Keratinocyte (primary cell): ENCODE data around the gene IL1RL1. TPM values are rescaled to one million over a fixed set of nuclear protein-coding genes. Genes with fewer than 3 reads are reported as not detected.

ENCODE experiments used
- DNase-seq: peaks from one replicate; pipeline ENCODE4 v3.0.0-alpha.2; 2011; ENCODE audit warnings: low read depth, missing footprints, low spot score
- FAIRE-seq: peaks from 2 replicates; lab custom pipeline; 2011; peaks lifted over from hg19 to GRCh38; lab: Jason Lieb, UNC
- H2AFZ ChIP-seq: 2 replicates; pipeline ENCODE4 v1.6.0; 2012; ENCODE audit warnings: low read length, control low read depth, inconsistent platforms; ENCODE audit not compliant: control insufficient read depth
- H3K27ac ChIP-seq: 2 replicates; pipeline ENCODE4 v1.5.1; 2011; ENCODE audit warnings: low read length; ENCODE audit not compliant: control insufficient read depth, insufficient read depth
- H3K27me3 ChIP-seq: 3 replicates; pipeline ENCODE4 v1.6.0; 2011; ENCODE audit warnings: low read length; ENCODE audit not compliant: control insufficient read depth, insufficient read depth; ENCODE audit errors: extremely low read depth
- H3K36me3 ChIP-seq, 2 experiments: 2 replicates in 1 of 2; 3 replicates in 1 of 2; pipeline ENCODE4 v1.5.1; 2011; ENCODE audit warnings: low read length in 2 of 2, mild to moderate bottlenecking in 1 of 2; ENCODE audit not compliant: control insufficient read depth in 2 of 2, insufficient read depth in 2 of 2; ENCODE audit errors: extremely low read depth in 1 of 2
- H3K4me1 ChIP-seq: 3 replicates; pipeline ENCODE4 v1.5.1; 2011; ENCODE audit warnings: low read length; ENCODE audit not compliant: control insufficient read depth, insufficient read depth; ENCODE audit errors: extremely low read depth
- H3K4me2 ChIP-seq: 3 replicates; pipeline ENCODE4 v1.6.0; 2011; ENCODE audit warnings: low read depth, low read length; ENCODE audit not compliant: control insufficient read depth, insufficient read depth; ENCODE audit errors: extremely low read depth
- H3K4me3 ChIP-seq, 3 experiments: fragments of 200-600 bp in 1 of 3; sonication (generic) in 1 of 3; 2 replicates in 2 of 3; 3 replicates in 1 of 3; pipeline ENCODE4 v1.5.1; 2011 to 2016; ENCODE audit warnings: low read length in 3 of 3, mild to moderate bottlenecking in 3 of 3, control low read depth in 2 of 3, inconsistent platforms in 1 of 3, low read depth in 1 of 3, mixed read lengths in 1 of 3, mixed run types in 1 of 3, moderate library complexity in 1 of 3; ENCODE audit not compliant: control insufficient read depth in 2 of 3, insufficient read depth in 2 of 3; ENCODE audit errors: extremely low read depth in 1 of 3
- H3K79me2 ChIP-seq: 2 replicates; pipeline ENCODE4 v1.6.0; 2012; ENCODE audit warnings: low read length; ENCODE audit not compliant: control insufficient read depth, insufficient read depth
- H3K9ac ChIP-seq: 3 replicates; pipeline ENCODE4 v1.6.0; 2011; ENCODE audit warnings: low read length; ENCODE audit not compliant: control insufficient read depth, insufficient read depth; ENCODE audit errors: extremely low read depth
- H3K9me1 ChIP-seq: 3 replicates; pipeline ENCODE4 v1.6.0; 2011; ENCODE audit warnings: low read length; ENCODE audit not compliant: control insufficient read depth, insufficient read depth; ENCODE audit errors: extremely low read depth
- H3K9me3 ChIP-seq: 2 replicates; pipeline ENCODE4 v1.5.1; 2012; ENCODE audit warnings: low read depth, low read length; ENCODE audit not compliant: control insufficient read depth
- H4K20me1 ChIP-seq: 3 replicates; pipeline ENCODE4 v1.6.0; 2011; ENCODE audit warnings: low read length; ENCODE audit not compliant: control insufficient read depth, insufficient read depth; ENCODE audit errors: extremely low read depth
- EZH2 ChIP-seq: IDR thresholded peaks from one replicate; pipeline ENCODE4 v1.6.1; 2012; ENCODE audit warnings: inconsistent platforms, mild to moderate bottlenecking, low read length, moderate library complexity
- dilution Hi-C: fragments of 300-500 bp; cut with MboI; formaldehyde crosslinking; loops from one replicate; pipeline ENCODE4 v1.7.0; 2020; ENCODE audit warnings: low sequenced_read_pairs; ENCODE audit not compliant: extremely low pct_ligation_motif_present
- polyA plus RNA-seq, 5 experiments: library from polyadenylated mRNA; depleted of rRNA in 3 of 5; stranded (reverse) in 3 of 5; stranded (forward) in 1 of 5; unstranded in 1 of 5; fragments of >200 nt; gene quantifications; 1 replicate in 1 of 5; 2 replicates in 3 of 5; 3 replicates in 1 of 5; pipeline versions ENCODE4 v1.2.1 to v1.2.3, GENCODE V29; 2011 to 2012; ENCODE audit warnings: missing spikeins in 2 of 5, low read depth in 1 of 5, low replicate concordance in 1 of 5
- TF ChIP-seq, protein P1 (sequence below), 3 experiments: IDR thresholded peaks in 1 of 3; conservative IDR thresholded peaks in 1 of 3; optimal IDR thresholded peaks in 1 of 3; 2 replicates in 2 of 3; 3 replicates in 1 of 3; pipeline versions ENCODE3 to v1.5.1; 2011; ENCODE audit warnings: low read length in 3 of 3, mild to moderate bottlenecking in 3 of 3, moderate library complexity in 2 of 3, control low read depth in 1 of 3, inconsistent platforms in 1 of 3; ENCODE audit not compliant: insufficient read depth in 2 of 3; ENCODE audit errors: extremely low read depth in 1 of 3

IL1RL1 gene
- polyA plus RNA-seq, 1 donor (not counting 4 experiments of a cell fraction or from before 2014, with no cell fraction given): 0.93 TPM

DNA sequence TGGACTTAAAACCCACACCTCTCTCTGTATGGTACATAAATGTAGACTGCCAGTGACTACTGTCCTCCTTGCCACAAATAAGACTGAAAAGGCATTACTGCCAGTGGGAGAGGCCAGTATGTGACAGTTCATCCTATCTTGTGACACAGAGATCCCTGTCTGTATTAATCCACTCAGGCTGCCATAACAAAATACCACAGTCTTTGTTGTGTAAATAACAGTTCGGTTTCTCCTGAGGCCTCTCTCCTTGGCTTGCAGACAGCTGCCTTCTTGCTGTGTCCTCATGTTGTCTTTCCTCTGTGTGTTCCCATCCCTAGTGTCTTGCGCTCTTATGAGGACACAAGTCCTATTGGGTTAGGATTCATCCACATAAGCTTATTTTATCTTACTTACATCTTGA lies 46.4 kb upstream of the IL1RL1 start:
- DNase-seq (no peak), FAIRE-seq (no peak)
- no peak overlapping the region for H2AFZ ChIP-seq
- no peak overlapping the region for H3K4me2 ChIP-seq
- H3K36me3 ChIP-seq: no peaks in the 10 kb centered on the region
- H4K20me1 ChIP-seq: no peaks in the 10 kb centered on the region
- H3K9ac ChIP-seq: no peak overlapping the region
- dilution Hi-C loops: no loop called here
- no peaks in the 10 kb centered on the region for H3K9me3 ChIP-seq
- TF ChIP-seq EZH2: no peak
- TF ChIP-seq, protein P1, sequence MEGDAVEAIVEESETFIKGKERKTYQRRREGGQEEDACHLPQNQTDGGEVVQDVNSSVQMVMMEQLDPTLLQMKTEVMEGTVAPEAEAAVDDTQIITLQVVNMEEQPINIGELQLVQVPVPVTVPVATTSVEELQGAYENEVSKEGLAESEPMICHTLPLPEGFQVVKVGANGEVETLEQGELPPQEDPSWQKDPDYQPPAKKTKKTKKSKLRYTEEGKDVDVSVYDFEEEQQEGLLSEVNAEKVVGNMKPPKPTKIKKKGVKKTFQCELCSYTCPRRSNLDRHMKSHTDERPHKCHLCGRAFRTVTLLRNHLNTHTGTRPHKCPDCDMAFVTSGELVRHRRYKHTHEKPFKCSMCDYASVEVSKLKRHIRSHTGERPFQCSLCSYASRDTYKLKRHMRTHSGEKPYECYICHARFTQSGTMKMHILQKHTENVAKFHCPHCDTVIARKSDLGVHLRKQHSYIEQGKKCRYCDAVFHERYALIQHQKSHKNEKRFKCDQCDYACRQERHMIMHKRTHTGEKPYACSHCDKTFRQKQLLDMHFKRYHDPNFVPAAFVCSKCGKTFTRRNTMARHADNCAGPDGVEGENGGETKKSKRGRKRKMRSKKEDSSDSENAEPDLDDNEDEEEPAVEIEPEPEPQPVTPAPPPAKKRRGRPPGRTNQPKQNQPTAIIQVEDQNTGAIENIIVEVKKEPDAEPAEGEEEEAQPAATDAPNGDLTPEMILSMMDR (optimal IDR thresholded peaks at IDR 0.05 in 1 of 3, IDR thresholded peaks at IDR 0.05 in 1 of 3, conservative IDR thresholded peaks at IDR 0.05 in 1 of 3; ENCODE audit: extremely low read depth in 1 of 3, insufficient read depth in 2 of 3, low read length in 3 of 3): no peak
- H3K4me3 ChIP-seq: no peak overlapping the region
- no peak overlapping the region for H3K27ac ChIP-seq
- no peaks in the 10 kb centered on the region for H3K9me1 ChIP-seq
- peaks cover 5% of the 10 kb centered on the region for H3K4me1 ChIP-seq
- no peaks in the 10 kb centered on the region for H3K79me2 ChIP-seq
- no peaks in the 10 kb centered on the region for H3K27me3 ChIP-seq

DNA sequence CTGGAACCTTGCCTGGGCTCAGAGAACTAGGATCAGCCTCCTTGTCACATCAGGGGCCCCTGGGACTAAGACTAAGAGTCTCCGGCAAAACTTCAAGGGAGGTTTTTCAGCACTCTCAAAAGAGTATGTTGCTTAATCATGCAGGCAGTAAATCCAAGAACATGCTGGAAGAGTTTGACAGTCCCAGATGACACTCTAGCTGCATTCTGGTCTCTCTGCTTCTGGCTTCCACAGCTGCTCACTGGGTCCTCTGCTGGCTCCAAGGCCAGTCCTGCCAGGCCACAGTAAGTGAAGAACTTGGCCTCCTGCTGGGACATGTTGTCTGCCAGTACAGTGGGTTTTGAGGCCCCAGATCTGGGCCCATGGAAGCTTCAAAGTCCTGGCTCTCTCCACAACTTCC lies 45.2 kb upstream of the IL1RL1 start:
- TF ChIP-seq, protein P1 (optimal IDR thresholded peaks at IDR 0.05 in 1 of 3, IDR thresholded peaks at IDR 0.05 in 1 of 3, conservative IDR thresholded peaks at IDR 0.05 in 1 of 3; ENCODE audit: extremely low read depth in 1 of 3, insufficient read depth in 2 of 3, low read length in 3 of 3): no peak
- TF ChIP-seq EZH2: no peak
- Histone ChIP-seq H3K36me3 (no peaks in the 10 kb centered on the region), H3K4me3 (no peak overlapping the region), H2AFZ (no peak overlapping the region), H3K9me3 (no peaks in the 10 kb centered on the region), H3K4me2 (no peak overlapping the region), H3K9me1 (no peaks in the 10 kb centered on the region), H3K79me2 (no peaks in the 10 kb centered on the region), H3K27me3 (peaks cover 5% of the 10 kb centered on the region), H3K9ac (no peak overlapping the region), H3K27ac (no peak overlapping the region), H3K4me1 (peaks cover 5% of the 10 kb centered on the region), H4K20me1 (no peaks in the 10 kb centered on the region)
- FAIRE-seq (no peak), DNase-seq (no peak)
- dilution Hi-C loops: no loop called here
